ENCODE data around the gene MAGEB17.
A peak's percentile ranks its signal among the peaks of the same experiment; 100 is the strongest.
"Not testable (repeated sequence)": the region's sequence is repeated elsewhere in the genome, so short reads cannot be mapped to it uniquely, and the experiment has no call there.

Gene MAGEB17, protein sequence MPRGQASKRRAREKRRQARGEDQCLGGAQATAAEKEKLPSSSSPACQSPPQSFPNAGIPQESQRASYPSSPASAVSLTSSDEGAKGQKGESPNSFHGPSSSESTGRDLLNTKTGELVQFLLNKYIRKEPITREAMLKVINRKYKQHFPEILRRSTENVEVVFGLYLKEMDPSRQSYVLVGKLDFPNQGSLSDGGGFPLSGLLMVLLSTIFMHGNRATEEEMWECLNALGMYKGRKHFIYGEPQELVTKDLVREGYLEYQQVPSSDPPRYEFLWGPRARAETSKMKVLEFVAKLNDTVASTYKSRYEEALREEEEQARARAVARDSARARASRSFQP

DNA sequence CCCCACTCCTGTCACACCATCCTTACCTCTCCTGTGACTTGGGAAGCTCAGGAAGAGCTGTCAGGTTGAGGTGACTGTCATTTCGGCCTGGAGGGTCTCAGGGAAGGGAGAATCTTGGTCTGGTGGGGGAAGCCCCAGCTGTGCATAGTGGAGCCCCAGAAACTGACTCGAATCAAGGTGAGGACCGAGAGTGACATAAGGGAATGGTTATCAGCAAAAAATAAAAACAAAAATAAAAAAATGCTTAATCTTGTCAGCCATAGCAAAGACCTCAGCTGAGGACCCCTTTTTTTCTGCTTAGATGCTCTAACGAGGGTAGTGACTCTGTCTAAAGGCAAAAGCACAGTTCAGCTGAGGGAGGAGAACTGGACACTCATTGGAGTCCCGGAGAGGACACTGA lies at the start of gene MAGEB17:
TSS of gene MAGEB17 (plus strand) at position 301 of the 400 bp plus-strand sequence. CDS start 2,902 bp downstream, outside the sequence.
- DNase-seq (ENCODE audit: low spot score), result no peak

DNA sequence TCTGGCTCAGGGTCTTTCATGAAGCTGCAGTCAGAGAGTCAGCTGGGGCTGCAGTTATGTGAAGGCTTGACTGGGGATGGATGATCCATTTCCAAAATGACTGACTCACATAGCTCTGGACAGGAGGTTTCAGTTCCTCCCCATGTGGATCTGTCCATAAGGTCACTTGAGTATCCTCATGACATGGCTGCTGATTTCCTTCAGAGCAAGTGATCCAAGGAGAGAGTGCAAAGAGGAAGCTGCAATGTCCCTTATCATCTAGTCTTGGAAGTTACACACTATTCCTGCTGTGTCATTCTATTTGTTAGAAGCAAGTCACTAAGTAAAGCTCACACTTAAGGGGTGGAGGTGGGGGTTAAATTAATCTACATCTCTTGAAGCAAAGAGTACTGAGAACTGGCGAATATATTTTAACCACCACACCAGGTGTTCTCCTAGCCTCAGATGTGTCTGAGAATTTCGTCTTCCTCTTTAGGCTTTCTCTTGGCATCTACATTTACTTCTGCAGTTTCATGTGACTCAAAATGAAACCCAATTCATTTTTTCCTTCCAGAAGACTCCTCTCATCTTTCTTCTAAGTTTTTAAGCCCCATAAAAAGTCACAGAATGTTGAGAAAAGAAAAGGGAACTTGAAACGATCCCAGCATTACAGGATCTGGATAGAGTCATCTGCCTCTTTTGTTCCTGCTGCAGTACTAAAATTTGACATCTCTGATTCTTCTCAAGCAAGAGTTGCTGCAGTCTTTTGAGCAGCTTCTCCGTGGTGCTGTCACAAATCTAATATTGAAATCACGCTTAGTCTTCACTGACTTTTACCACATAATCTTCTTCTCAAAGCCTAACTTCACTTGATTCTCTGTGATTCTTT lies 47.7 kb upstream of the MAGEB17 start:
- DNase-seq (ENCODE audit: low spot score), result no peak

GRCh38 chrX:16120431-16120830 lies 46.9 kb upstream of the MAGEB17 start:
- DNase-seq (ENCODE audit: low spot score), result no peak

DNA sequence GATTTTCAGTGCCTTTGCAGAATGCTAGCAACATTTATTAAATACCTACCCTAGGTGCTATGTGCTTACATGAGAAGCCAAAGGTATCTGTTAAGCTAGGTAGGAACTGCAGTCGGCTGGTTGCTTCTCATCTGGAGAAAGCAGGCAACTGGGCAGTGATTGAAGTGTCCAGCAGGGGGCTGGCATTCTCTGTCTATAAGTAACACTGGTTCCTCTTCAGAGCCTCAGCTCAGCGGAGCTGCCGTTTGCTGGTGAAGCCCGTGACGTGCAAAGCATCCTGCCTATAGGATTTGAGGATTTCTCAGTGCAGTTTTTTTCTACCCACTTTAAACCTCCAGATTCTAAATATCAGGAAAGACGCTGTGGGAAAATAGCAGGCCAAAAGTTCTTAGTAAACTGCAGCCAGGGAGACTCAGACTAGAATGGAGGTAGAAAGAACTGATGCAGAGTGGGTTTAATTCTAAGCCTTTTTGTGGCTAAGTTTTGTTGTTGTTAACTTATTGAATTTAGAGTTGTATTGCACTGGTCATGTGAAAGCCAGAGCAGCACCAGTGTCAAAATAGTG lies 44.0 kb upstream of the MAGEB17 start, which contains the start of gene GRPR:
TSS of gene GRPR (plus strand) at position 344 of the 565 bp plus-strand sequence. CDS start 389 bp downstream, outside the sequence.
- peak; percentile 72 for DNase-seq (ENCODE audit: low spot score)

- DNase-seq (ENCODE audit: low spot score), result no peak
Measured at GRCh38 chrX:16124201-16124600, 43.1 kb upstream of the MAGEB17 start.

DNA sequence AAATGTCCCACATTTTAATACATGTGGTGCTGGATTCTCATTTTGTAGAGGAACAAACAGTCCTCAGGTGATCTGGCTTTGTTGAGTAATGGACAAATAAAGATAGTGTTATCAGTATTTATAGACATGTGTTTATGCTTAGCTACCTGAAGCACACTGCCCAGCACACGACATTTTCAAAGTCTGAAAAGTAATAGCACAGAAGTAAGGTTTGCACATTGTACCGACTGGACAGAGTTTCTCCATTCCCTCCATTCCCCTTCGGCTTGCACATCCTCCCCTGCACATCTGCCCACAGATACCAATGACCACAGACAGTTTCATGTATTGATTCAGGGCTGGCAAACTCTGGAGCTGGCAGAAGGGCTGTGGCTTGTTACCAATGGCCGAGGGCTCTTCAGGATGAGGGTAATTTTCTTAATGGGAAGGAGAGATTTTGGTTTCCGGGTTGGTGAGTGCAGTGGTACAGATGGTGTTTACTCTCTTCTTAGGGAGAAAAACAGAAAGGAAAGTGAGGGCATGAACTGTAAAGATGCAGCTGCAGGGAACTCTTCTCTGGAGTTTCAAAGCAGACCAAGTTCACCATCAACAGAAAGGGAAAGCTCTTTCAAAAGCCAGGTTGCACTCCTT lies 41.6 kb upstream of the MAGEB17 start:
- no peak for DNase-seq (ENCODE audit: low spot score)

- no peak for DNase-seq (ENCODE audit: low spot score)
Measured at GRCh38 chrX:16130707-16131106, 36.6 kb upstream of the MAGEB17 start.

DNA sequence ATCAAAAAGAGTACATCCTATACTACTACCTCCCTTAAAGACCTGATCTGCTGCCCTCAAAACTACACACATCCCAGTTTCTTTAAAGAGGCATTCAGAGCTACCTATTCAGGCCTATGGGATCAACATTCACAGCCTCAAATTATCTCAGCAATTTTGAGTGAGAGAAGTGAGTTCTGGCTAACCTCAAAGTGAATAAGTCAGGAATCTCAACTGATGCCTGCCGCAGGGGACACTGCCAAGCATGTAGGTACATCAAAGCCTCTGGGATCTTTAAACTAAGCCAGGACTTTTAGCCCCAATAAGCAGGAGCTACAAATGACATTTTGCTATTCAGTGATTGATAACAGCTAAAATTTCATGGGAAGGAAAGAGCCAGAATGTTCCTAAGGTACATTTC lies 32.3 kb upstream of the MAGEB17 start:
- no peak for DNase-seq (ENCODE audit: low spot score)

GRCh38 chrX:16136080-16136479 lies 31.2 kb upstream of the MAGEB17 start:
- DNase-seq (ENCODE audit: low spot score), result no peak

DNA sequence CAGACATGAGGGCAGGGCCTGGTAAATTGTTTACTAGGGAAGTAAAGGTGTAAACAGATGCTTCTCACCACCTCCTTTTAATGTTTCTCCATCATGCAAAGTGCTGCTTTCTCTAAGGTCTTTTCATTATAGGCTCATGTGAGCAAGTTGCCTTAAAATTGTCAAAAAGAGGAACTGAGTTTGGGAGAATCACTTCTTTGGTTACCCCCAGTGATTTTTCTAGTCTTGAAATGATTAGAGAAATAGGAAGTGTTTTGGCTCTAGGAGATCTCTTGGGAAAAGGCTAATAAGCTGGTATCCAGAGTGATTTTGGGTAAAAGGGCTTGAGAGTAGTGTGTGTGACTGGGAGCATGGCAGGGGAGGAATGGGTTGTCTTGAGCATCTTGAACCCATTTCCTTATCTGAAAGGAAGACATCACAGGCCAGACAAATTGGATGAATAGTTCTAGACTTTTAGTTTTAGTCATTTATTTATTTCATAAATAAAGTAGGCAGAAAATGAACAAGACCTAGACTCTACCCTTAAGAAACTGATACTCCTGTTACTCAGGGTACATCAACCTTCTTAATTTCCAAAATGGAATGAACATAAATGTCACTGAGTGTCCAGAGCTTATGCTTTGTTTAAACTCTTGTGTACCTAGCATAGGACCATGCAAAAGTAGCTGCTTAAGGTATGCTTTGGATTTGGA lies 29.7 kb upstream of the MAGEB17 start:
- no peak for DNase-seq (ENCODE audit: low spot score)

DNA sequence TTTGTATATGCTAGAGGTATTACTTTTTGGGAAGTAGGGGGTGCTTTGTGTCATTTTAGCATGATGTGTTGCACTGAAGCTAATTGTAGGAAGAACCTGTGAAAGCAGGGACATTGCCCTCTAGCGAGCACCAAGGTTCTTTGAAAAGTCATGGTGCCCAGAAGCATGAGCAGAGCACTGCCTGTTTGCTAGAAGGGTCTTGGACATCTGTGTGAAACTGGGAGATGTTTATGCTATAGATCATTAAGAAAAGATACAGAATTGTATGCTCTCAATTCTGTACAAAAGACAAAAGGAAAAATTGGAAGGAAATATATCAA lies 29.2 kb upstream of the MAGEB17 start:
- no peak for DNase-seq (ENCODE audit: low spot score)

GRCh38 chrX:16140448-16140847 lies 26.8 kb upstream of the MAGEB17 start:
- DNase-seq (ENCODE audit: low spot score), result no peak

GRCh38 chrX:16140983-16141382 lies 26.3 kb upstream of the MAGEB17 start:
- DNase-seq (ENCODE audit: low spot score), result no peak

GRCh38 chrX:16141422-16142245 lies 25.6 kb upstream of the MAGEB17 start:
- DNase-seq (ENCODE audit: low spot score), result no peak

- no peak for DNase-seq (ENCODE audit: low spot score)
Measured at GRCh38 chrX:16142246-16142558, 25.1 kb upstream of the MAGEB17 start.

GRCh38 chrX:16143968-16144367 lies 23.3 kb upstream of the MAGEB17 start:
- DNase-seq (ENCODE audit: low spot score), result no peak

DNA sequence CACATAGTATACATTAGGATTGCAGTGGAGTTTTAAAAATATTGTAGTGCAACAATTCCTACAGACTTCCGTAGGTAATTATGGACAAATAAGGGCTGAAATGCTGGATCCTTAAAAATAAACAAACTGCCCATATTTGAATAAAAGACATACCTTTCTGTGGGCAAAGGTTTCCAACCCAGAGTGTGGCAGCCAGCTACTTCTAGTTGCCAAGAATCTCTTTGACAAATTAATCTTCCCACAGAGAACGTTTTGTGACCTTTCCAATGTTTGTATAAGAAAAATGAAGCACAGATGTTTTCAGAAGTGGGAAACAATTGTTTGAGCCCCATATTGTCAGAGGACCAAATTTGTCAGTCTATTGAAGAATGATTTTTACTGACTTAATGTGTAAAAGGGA lies 22.9 kb upstream of the MAGEB17 start:
- no peak for DNase-seq (ENCODE audit: low spot score)

GRCh38 chrX:16145093-16145492 lies 22.2 kb upstream of the MAGEB17 start:
- DNase-seq (ENCODE audit: low spot score), result not testable (repeated sequence)

DNA sequence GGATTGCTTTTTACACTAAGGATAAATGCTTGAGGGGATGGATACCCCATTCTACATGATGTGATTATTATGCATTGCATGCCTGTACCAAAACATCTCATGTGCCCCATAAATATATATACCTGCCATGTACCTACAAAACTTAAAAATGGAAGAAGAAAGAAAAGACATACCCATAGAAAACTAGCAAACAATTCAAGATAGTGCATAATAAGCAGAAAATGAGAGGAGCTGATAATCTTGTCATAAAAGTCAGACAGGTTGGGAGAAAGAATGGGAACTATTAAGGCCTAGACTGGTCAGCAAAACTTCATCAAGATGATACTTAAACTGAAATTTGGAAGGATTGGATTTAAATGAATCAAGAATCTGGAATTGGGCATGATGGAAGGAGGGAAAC lies 21.6 kb upstream of the MAGEB17 start:
- no peak for DNase-seq (ENCODE audit: low spot score)

- no peak for DNase-seq (ENCODE audit: low spot score)
Measured at GRCh38 chrX:16148896-16149295, 18.4 kb upstream of the MAGEB17 start.

DNA sequence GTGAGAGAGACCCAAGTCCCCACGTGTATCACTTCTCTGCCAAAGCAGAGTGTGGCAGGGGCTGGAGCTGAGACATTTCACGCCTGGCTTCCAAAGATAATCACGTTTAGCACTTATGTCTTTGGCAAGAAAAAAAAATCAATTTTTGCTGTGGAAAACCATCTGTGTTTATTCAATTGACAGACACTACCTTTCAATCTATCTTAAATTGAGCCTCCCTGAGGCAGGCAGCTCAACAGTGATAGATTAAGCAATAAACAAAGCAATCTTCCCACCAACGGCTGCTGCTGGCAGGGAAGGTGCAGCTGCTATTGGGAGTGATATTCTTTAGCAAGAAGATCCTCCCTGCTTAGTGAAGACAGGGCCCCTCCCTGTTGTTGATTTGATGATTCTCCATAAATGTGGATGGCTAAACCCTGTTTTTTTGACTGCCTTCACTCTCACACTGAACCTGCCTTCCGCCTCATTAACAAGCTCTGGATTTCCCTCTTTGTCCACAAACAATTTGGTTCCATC lies 11.6 kb upstream of the MAGEB17 start:
- DNase-seq (ENCODE audit: low spot score), result no peak

Measured in pons (tissue), 1 donor.